ENCODE measurements around the gene SERTAD3.

DNA sequence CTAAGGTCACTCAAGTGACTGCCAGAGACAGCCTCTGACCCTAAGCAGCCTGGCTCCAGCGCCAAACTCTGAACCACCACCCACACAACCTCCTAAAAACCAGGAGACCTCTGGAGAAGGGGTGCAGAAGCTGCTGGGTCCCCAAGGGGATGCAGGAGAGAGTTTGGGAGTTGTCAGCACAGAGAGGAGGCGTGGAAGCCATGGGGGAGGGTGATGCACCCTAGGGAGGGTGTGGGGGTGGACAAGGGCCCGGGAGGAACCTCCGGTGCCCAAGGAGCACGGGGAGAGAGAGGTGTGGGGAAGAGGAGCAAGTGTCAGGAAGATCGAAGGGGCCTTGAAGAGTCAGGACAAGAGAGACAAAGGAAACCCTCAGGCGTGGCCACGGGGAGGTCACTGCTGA, 52.0 kb downstream of the SERTAD3 start:
- TF ChIP-seq CTCF (optimal IDR thresholded peaks at IDR 0.05 in 1 of 3, IDR thresholded peaks at IDR 0.05 in 1 of 3, conservative IDR thresholded peaks at IDR 0.05 in 1 of 3; ENCODE audit: extremely low read depth in 1 of 3, insufficient read depth in 2 of 3, low read length in 3 of 3): no peak
- no peak for TF ChIP-seq EZH2 (IDR thresholded peaks at IDR 0.05; ENCODE audit: low read length)
